Measurements from ENCODE around the gene NACC2. TPM values are rescaled to one million over a fixed set of nuclear protein-coding genes. Genes with fewer than 3 reads are reported as not detected.

The NACC2 gene
- total and polyA plus RNA-seq, 2 donors (not counting 3 experiments of a cell fraction or from before 2014, with no cell fraction given), result 15.8 to 27.1 TPM

DNA sequence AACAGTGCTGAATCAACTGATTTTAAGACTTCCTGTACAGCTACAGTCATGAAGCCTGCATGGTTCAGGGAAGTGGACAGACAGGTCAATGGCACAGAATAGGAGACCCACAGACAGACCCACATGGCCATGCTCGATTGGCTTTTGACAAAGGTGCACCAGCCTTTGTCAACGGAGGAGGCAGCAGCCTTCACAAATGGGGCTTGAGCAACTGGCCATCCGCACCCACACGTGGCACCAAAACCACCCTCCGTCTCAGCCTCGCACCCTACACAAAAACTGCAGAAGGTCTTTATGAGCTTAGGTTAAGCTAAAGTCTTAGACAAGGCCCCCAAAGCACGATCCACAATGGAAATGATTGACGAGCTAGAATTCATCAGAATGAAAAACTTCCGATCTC lies 74.4 kb downstream of the NACC2 start:
- FAIRE-seq, result no peak
- H3K27me3 ChIP-seq (ENCODE audit: control insufficient read depth in 2 of 2, insufficient read depth in 2 of 2, low read length in 2 of 2), result no peaks in the 10 kb centered on the region
- H3K79me2 ChIP-seq (ENCODE audit: control insufficient read depth, insufficient read depth, low read length), result peaks cover 23% of the 10 kb centered on the region
- H2AFZ ChIP-seq (ENCODE audit: low read depth, low read length), result no peak overlapping the region
- no peak overlapping the region for H3K9ac ChIP-seq (replicated peaks; ENCODE audit: extremely low read depth, insufficient read depth, low read length)
- H3K36me3 ChIP-seq (ENCODE audit: control insufficient read depth in 2 of 2, extremely low read depth in 1 of 2, insufficient read depth in 2 of 2, low read length in 2 of 2), result no peaks in the 10 kb centered on the region
- BruUV-seq (replicated peaks), result no TSS peak
- no peak overlapping the region for H3K27ac ChIP-seq (ENCODE audit: insufficient read depth, low read depth, low read length)
- dilution Hi-C loops (cut with MboI; ENCODE audit: extremely low pct_ligation_motif_present, low sequenced_read_pairs) (no loop called here), intact Hi-C loops (cut with micrococcal nuclease) (no loop called here)
- ChIA-PET POLR2A (no interaction called here), CTCF (interaction anchor here (0.9 to 1.0 kb wide), 2 partner anchors 12 to 30 kb away, joined by 3 read pairs; no protein-coding TSS in a partner anchor)
- H3K4me3 ChIP-seq (replicated peaks in 1 of 3; ENCODE audit: insufficient read depth in 1 of 3, low read depth in 1 of 3, low read length in 3 of 3), result no peak overlapping the region
- H3K9me3 ChIP-seq (replicated peaks; ENCODE audit: control insufficient read depth, insufficient read depth, low read length), result no peaks in the 10 kb centered on the region
- no peak overlapping the region for H3K4me2 ChIP-seq (ENCODE audit: insufficient read depth, low read length)
- H3K4me1 ChIP-seq (ENCODE audit: control insufficient read depth, extremely low read depth, insufficient read depth, low read length), result no peaks in the 10 kb centered on the region
- no peak for DNase-seq (ENCODE audit: low read depth, low spot score)
- TF ChIP-seq MAX (IDR thresholded peaks at IDR 0.05; ENCODE audit: insufficient read depth, insufficient read length) (no peak), FOS (IDR thresholded peaks at IDR 0.05; ENCODE audit: borderline replicate concordance, insufficient read depth, low read length) (no peak), EZH2 (IDR thresholded peaks at IDR 0.05; ENCODE audit: borderline replicate concordance, low read depth, low read length, severe bottlenecking) (no peak), POLR2A (IDR thresholded peaks at IDR 0.05; ENCODE audit: low read depth, low read length) (no peak), CTCF (IDR thresholded peaks at IDR 0.05; ENCODE audit: extremely low read depth in 1 of 2, insufficient read depth in 1 of 2, low read depth in 1 of 2, low read length in 2 of 2) (no peak), GATA2 (IDR thresholded peaks at IDR 0.05; ENCODE audit: insufficient read depth, insufficient read length, low read depth, low read length) (no peak), JUN (IDR thresholded peaks at IDR 0.05; ENCODE audit: borderline replicate concordance, insufficient read depth, insufficient read length, low read depth) (no peak)
- no peaks in the 10 kb centered on the region for H3K9me1 ChIP-seq (replicated peaks; ENCODE audit: control insufficient read depth, extremely low read depth, insufficient read depth, low read length)
- H4K20me1 ChIP-seq (replicated peaks; ENCODE audit: control insufficient read depth, extremely low read depth, insufficient read depth, low read length), result no peaks in the 10 kb centered on the region
